K562 (cell line): ENCODE data around the gene PLXNA2. TPM values are rescaled to one million over a fixed set of nuclear protein-coding genes. Genes with fewer than 3 reads are reported as not detected.

Experiments used
- ATAC-seq: fragments of 200-7000 bp; cut with Tn5 transposase; 3 replicates; pipeline ENCODE4 v1.9.1; 2020; ENCODE audit warnings: moderate library complexity
- BruUV-seq: library from RNA; stranded (reverse); fragments of 400-500 nt; replicated peaks from 2 replicates; lab custom pipeline; 2021; lab: Mats Ljungman, UMichigan
- CTCF ChIA-PET: fragments of 300-600 bp; formaldehyde crosslinking; extraction: SDS; loops from one replicate; lab custom pipeline; 2021; ENCODE audit warnings: low intra/inter-chr PET ratio; lab: Yijun Ruan, JAX
- POLR2A ChIA-PET: fragments of 300-600, 350-650 bp; sonication (Branson Sonifier 250); formaldehyde crosslinking; extraction: SDS; loops from one replicate; lab custom pipeline; 2021; ENCODE audit warnings: antibody characterized with exemption, inconsistent platforms; lab: Yijun Ruan, JAX
- DNase-seq, 4 experiments: peaks; one replicate each; pipeline versions ENCODE4 v3.0.0 to v3.0.0-alpha.2; 2011 to 2018; ENCODE audit warnings: low spot score in 3 of 4, mixed read lengths in 3 of 4; ENCODE audit errors: extremely low read depth in 1 of 4
- FAIRE-seq: peaks from 2 replicates; lab custom pipeline; 2011; peaks lifted over from hg19 to GRCh38; lab: Jason Lieb, UNC
- H2AFZ ChIP-seq: 2 replicates; pipeline ENCODE4 v1.6.0; 2011; ENCODE audit warnings: low read depth, low read length, control low read depth, inconsistent platforms
- H3K27ac ChIP-seq: fragments of 200-600 bp; 3 replicates; pipeline ENCODE4 v1.8.0; 2011; ENCODE audit warnings: low read depth, mild to moderate bottlenecking, control low read depth, inconsistent platforms, low read length, moderate library complexity, mixed read lengths; ENCODE audit errors: extremely low read depth
- H3K27me3 ChIP-seq, 2 experiments: fragments of 300-600 bp in 1 of 2; 2 replicates in 1 of 2; 3 replicates in 1 of 2; pipeline versions ENCODE4 v1.6.0 to v1.8.0; 2011; ENCODE audit warnings: inconsistent platforms in 2 of 2, low read length in 2 of 2, mild to moderate bottlenecking in 1 of 2, mixed read lengths in 1 of 2, moderate library complexity in 1 of 2; ENCODE audit not compliant: control insufficient read depth in 2 of 2, insufficient read depth in 2 of 2
- H3K36me3 ChIP-seq: fragments of 300-600 bp; 3 replicates; pipeline ENCODE4 v1.8.0; 2011; ENCODE audit warnings: mild to moderate bottlenecking, low read length, inconsistent platforms; ENCODE audit not compliant: control insufficient read depth, insufficient read depth
- H3K4me1 ChIP-seq, 2 experiments: fragments of 200-600 bp in 1 of 2; replicated peaks in 1 of 2; 2 replicates in 1 of 2; 3 replicates in 1 of 2; pipeline versions ENCODE4 v1.5.1 to v1.8.0; 2011; ENCODE audit warnings: inconsistent platforms in 2 of 2, low read length in 2 of 2, mild to moderate bottlenecking in 1 of 2, mixed read lengths in 1 of 2, moderate library complexity in 1 of 2; ENCODE audit not compliant: control insufficient read depth in 2 of 2, insufficient read depth in 2 of 2
- H3K4me2 ChIP-seq: 2 replicates; pipeline ENCODE4 v1.6.1; 2011; ENCODE audit warnings: low read length, control low read depth, inconsistent platforms, mixed read lengths; ENCODE audit not compliant: insufficient read depth
- H3K4me3 ChIP-seq: fragments of 200-600 bp; sonication (generic), shearing (Covaris generic); 2 replicates; pipeline ENCODE4 v1.5.1; 2016; ENCODE audit warnings: control low read depth, inconsistent platforms
- H3K79me2 ChIP-seq: fragments of 200-600 bp; 3 replicates; pipeline ENCODE4 v1.8.0; 2011; ENCODE audit warnings: low read length, inconsistent platforms; ENCODE audit not compliant: control insufficient read depth, insufficient read depth
- H3K9ac ChIP-seq, 2 experiments: 2 replicates each; pipeline versions ENCODE4 v1.6.0 to v1.6.1; 2011; ENCODE audit warnings: low read depth in 2 of 2, low read length in 2 of 2, control low read depth in 1 of 2, inconsistent platforms in 1 of 2, mild to moderate bottlenecking in 1 of 2, mixed read lengths in 1 of 2; ENCODE audit not compliant: insufficient read depth in 1 of 2
- H3K9me1 ChIP-seq: one replicate; pipeline ENCODE4 v1.6.0; 2011; ENCODE audit warnings: inconsistent platforms, mild to moderate bottlenecking, low read length, moderate library complexity; ENCODE audit not compliant: control insufficient read depth, insufficient read depth
- H3K9me3 ChIP-seq: replicated peaks from 2 replicates; pipeline ENCODE4 v1.5.1; 2011; ENCODE audit warnings: low read depth, low read length, inconsistent platforms; ENCODE audit not compliant: control insufficient read depth, insufficient read depth
- H4K20me1 ChIP-seq: replicated peaks from 2 replicates; pipeline ENCODE4 v1.6.1; 2011; ENCODE audit warnings: low read length, inconsistent platforms, mixed read lengths; ENCODE audit not compliant: control insufficient read depth, insufficient read depth
- ATF3 ChIP-seq, 2 experiments: fragments of 450-650 bp in 1 of 2; sonication (generic) in 1 of 2; formaldehyde crosslinking in 1 of 2; IDR thresholded peaks in 1 of 2; conservative IDR thresholded peaks in 1 of 2; 2 replicates each; pipeline versions ENCODE4 v1.6.1 to v1.8.1; 2016 to 2023; ENCODE audit warnings: mild to moderate bottlenecking in 2 of 2, moderate library complexity in 2 of 2, inconsistent platforms in 1 of 2, missing genetic modification reagents in 1 of 2
- CBFA2T2 ChIP-seq: fragments of 450-650 bp; conservative IDR thresholded peaks from 2 replicates; pipeline ENCODE4 v1.6.1; 2017; ENCODE audit warnings: mild to moderate bottlenecking
- CHCHD3 ChIP-seq: fragments of 250-450 bp; sonication (Bioruptor Pico); IDR thresholded peaks from 2 replicates; pipeline ENCODE4 v2.1.2; 2022; ENCODE audit warnings: mild to moderate bottlenecking
- CTCF ChIP-seq, 3 experiments: IDR thresholded peaks in 2 of 3; conservative IDR thresholded peaks in 1 of 3; 2 replicates each; pipeline ENCODE4 v1.5.1; 2011 to 2012; ENCODE audit warnings: low read length in 3 of 3, mild to moderate bottlenecking in 3 of 3, control low read depth in 2 of 3, improper control_type of control experiment in 1 of 3, inconsistent platforms in 1 of 3, low read depth in 1 of 3, mixed read lengths in 1 of 3, moderate library complexity in 1 of 3; ENCODE audit not compliant: insufficient read depth in 2 of 3
- EP400 ChIP-seq: fragments of 450-650 bp; IDR thresholded peaks from 2 replicates; pipeline ENCODE4 v1.6.1; 2017; ENCODE audit warnings: antibody characterized with exemption, mild to moderate bottlenecking, moderate library complexity
- ERF ChIP-seq: fragments of 450-650 bp; formaldehyde crosslinking; IDR thresholded peaks from 2 replicates; pipeline ENCODE4 v1.4.0; 2020; ENCODE audit warnings: mild to moderate bottlenecking, mixed read lengths
- HDAC8 ChIP-seq: fragments of 450-650 bp; IDR thresholded peaks from 2 replicates; pipeline ENCODE4 v1.6.1; 2016; ENCODE audit warnings: mild to moderate bottlenecking, missing genetic modification characterization, moderate library complexity, missing compliant biosample characterization
- MCM2 ChIP-seq: fragments of 450-650 bp; IDR thresholded peaks from 2 replicates; pipeline ENCODE4 v1.6.1; 2017; ENCODE audit warnings: low read depth, mild to moderate bottlenecking
- MYNN ChIP-seq, 2 experiments: sonication (generic); formaldehyde crosslinking in 1 of 2; IDR thresholded peaks; 2 replicates each; pipeline versions ENCODE4 v1.5.0 to v1.6.1; 2016 to 2020; ENCODE audit warnings: antibody characterized with exemption in 1 of 2, missing genetic modification reagents in 1 of 2
- PHF20 ChIP-seq: fragments of 450-650 bp; IDR thresholded peaks from 2 replicates; pipeline ENCODE4 v1.6.1; 2018; ENCODE audit not compliant: partially characterized antibody
- SIRT6 ChIP-seq: IDR thresholded peaks from one replicate; pipeline ENCODE4 v1.6.1; 2012; ENCODE audit warnings: low read depth, mild to moderate bottlenecking, control low read depth, inconsistent platforms, low read length, moderate library complexity
- STAG1 ChIP-seq: sonication (generic); formaldehyde crosslinking; IDR thresholded peaks from 2 replicates; pipeline ENCODE4 v1.5.0; 2020; ENCODE audit warnings: missing genetic modification reagents, borderline replicate concordance
- STAT5B ChIP-seq: fragments of 250-450 bp; sonication (Bioruptor Pico); IDR thresholded peaks from 2 replicates; pipeline ENCODE4 v1.8.0; 2021; ENCODE audit warnings: mild to moderate bottlenecking, inconsistent platforms
- YY1 ChIP-seq, 3 experiments: IDR thresholded peaks; 2 replicates each; pipeline ENCODE4 v1.6.1; 2011; ENCODE audit warnings: low read length in 2 of 3, mild to moderate bottlenecking in 2 of 3, moderate library complexity in 2 of 3, borderline replicate concordance in 1 of 3, control low read depth in 1 of 3, low read depth in 1 of 3; ENCODE audit not compliant: insufficient read depth in 3 of 3, insufficient replicate concordance in 2 of 3, control insufficient read depth in 1 of 3, insufficient read length in 1 of 3; ENCODE audit errors: extremely low read depth in 1 of 3
- ZBTB1 ChIP-seq: sonication (generic); formaldehyde crosslinking; IDR thresholded peaks from 2 replicates; pipeline ENCODE4 v1.8.1; 2023; ENCODE audit warnings: missing genetic modification reagents, low read depth, mild to moderate bottlenecking, borderline replicate concordance
- WGBS: fragments of 100-300 bp; shearing (Covaris generic); methylation state at CpG from one replicate; pipeline ENCODE4 v1.1.6; 2016; ENCODE audit warnings: low coverage, mixed read lengths; ENCODE audit not compliant: insufficient coverage; ENCODE audit errors: missing lambda C conversion rate; 5-methylcytosine and 5-hydroxymethylcytosine counted together
- in situ Hi-C: fragments of 300-500 bp; cut with MboI; formaldehyde crosslinking; loops from 4 replicates; pipeline ENCODE4 v1.15.0; 2018; ENCODE audit warnings: inconsistent platforms, mixed read lengths
- intact Hi-C: fragments of 100-400 bp; cut with micrococcal nuclease; formaldehyde crosslinking; loops from 2 replicates; pipeline ENCODE4 v1.14.2; 2022
- polyA plus RNA-seq, 8 experiments: library from polyadenylated mRNA; depleted of rRNA in 4 of 8; stranded (reverse) in 5 of 8; unstranded in 3 of 8; fragments of >200 nt; fragmentation: Nextera tagmentation in 2 of 8; fragmentation: Illumina TruSeq in 1 of 8; extraction: Ambion mirVana in 2 of 8; extraction: Trizol in 1 of 8; gene quantifications; 2 replicates each; pipeline versions ENCODE4 v1.2.1 to v1.2.3, GENCODE V29; 2011 to 2014; ENCODE audit warnings: inconsistent platforms in 1 of 8, missing spikeins in 1 of 8
- total RNA-seq, 7 experiments: library from RNA; depleted of rRNA in 6 of 7; stranded (reverse); fragments of >200 nt in 6 of 7; fragmentation: Illumina TruSeq in 2 of 7; extraction: Trizol in 2 of 7; gene quantifications; 2 replicates each; pipeline versions ENCODE4 v1.2.1 to v1.2.3, GENCODE V29; 2011 to 2021; ENCODE audit warnings: low replicate concordance in 1 of 7

Gene PLXNA2
- total and polyA plus RNA-seq, 9 of the 15 experiments (the other 6 are each of a cell fraction or from before 2014, with no cell fraction given) = 0.01 to 1.3 (median 0.32) TPM

- BruUV-seq = no TSS peak
Observed at GRCh38 chr1:208058756-208059155, 185.4 kb downstream of the PLXNA2 start.

More at GRCh38 chr1:208058756-208059155, 185.4 kb downstream of the PLXNA2 start:
- intact Hi-C loops (no loop called here), in situ Hi-C loops (no loop called here)
- Histone ChIP-seq H3K4me3 (no peak overlapping the region), H4K20me1 (0 out of 2 replicates have a peak, but pooled peaks cover 9% of the 10 kb centered on the region), H3K27me3 (peaks cover 36 to 80% of the 10 kb centered on the region in 2 experiments; a peak in 4 of 5 replicates), H3K27ac (no peak overlapping the region), H3K4me2 (no peak overlapping the region), H3K9me3 (no peaks in the 10 kb centered on the region), H3K9ac (no peak overlapping the region), H3K36me3 (no peaks in the 10 kb centered on the region), H3K79me2 (no peaks in the 10 kb centered on the region), H3K9me1 (no peaks in the 10 kb centered on the region), H3K4me1 (no peaks in the 10 kb centered on the region), H2AFZ (no peak overlapping the region)
- CTCF ChIA-PET = no interaction called here
- POLR2A ChIA-PET = no interaction called here
- DNase-seq (no peak), FAIRE-seq (no peak), ATAC-seq (no peak)
- 1% methylated on average over 4 of the region's 4 CpGs for WGBS
- TF ChIP-seq CTCF (IDR thresholded peaks at IDR 0.05 in 2 of 3, conservative IDR thresholded peaks at IDR 0.05 in 1 of 3; ENCODE audit: insufficient read depth in 2 of 3, low read depth in 1 of 3, low read length in 3 of 3) (no peak), ATF3 (IDR thresholded peaks at IDR 0.05) (no peak), ATF3 (CRISPR knock-in tag; conservative IDR thresholded peaks at IDR 0.05) (no peak), CBFA2T2 (no peak), STAT5B (CRISPR knock-in tag) (no peak), MCM2 (no peak), STAG1 (CRISPR knock-in tag) (no peak), MYNN (IDR thresholded peaks at IDR 0.05) (no peak), MYNN (CRISPR knock-in tag; IDR thresholded peaks at IDR 0.05) (no peak), CHCHD3 (no peak), ERF (CRISPR knock-in tag) (no peak), HDAC8 (tag) (no peak), SIRT6 (no peak), YY1 (IDR thresholded peaks at IDR 0.05; ENCODE audit: borderline replicate concordance in 1 of 3, control insufficient read depth in 1 of 3, extremely low read depth in 1 of 3, insufficient read depth in 3 of 3, insufficient read length in 1 of 3, insufficient replicate concordance in 2 of 3, low read depth in 1 of 3, low read length in 2 of 3) (no peak), EP400 (no peak), ZBTB1 (no peak), PHF20 (no peak)
